ENCODE results near the gene URB1.
"Not testable (repeated sequence)": the region's sequence is repeated elsewhere in the genome, so short reads cannot be mapped to it uniquely, and the experiment has no call there.

Gene URB1

DNA sequence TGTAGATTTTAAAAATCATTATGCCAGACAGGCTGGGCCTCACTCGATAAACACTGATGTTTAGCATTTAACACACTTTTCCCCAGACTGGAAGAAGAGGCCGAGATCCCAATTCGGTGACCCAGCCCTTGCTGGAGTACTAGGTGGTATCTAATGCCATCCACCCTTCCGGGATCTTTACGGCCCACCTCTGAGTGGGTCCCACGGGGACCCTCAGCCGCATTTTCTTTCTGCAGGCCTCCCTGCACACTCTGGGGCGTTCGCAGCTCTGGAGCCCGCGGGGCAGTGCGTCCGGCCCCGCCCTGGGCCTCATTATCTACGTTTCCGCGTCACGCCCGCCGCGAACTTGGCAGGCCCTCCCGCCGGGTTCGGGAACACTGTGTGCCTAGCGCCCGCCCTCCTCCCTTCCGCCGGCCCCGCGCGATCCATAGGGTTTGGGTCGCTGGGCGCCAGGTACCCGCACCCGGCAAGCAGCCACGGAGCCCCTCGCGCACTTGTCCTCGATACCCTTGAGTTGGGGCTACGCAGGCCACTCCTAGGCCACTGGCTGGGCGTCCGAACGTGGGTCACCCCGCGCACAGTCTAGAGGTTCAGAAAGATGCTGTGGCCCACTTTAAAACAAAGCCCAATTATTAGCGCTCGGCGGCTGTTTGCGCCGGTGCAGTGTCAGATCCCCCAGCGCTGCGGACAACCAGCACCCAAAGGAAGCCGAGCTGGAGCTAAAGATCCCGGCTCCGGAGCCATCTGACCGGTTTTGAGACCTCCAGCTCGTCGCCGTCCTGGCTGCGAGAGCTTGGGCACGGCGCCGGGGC is 18.7 kb upstream of the URB1 start:
- DNase-seq: peak in 5 of 6 experiments; percentile 10 to 53 (median 30)

DNA sequence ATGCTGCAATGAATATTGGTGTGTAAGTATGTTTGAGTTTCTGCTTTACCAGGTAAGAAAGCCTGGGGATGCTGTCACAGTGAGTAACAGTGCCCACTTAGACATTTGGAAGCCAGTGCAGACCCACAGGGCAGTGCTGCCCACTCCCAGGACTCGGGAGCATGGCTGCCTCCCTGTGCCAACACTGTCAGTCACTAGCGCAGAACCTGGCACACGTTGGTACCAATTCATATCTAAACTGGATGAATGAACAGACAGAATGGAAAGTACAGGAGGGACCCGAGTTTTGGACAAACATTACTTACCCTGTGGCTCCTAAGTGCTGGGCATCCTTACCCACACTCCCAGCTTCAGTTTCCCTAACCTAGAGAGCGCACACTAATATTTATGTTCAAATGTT is 18.1 kb upstream of the URB1 start:
- DNase-seq: no peak

DNA sequence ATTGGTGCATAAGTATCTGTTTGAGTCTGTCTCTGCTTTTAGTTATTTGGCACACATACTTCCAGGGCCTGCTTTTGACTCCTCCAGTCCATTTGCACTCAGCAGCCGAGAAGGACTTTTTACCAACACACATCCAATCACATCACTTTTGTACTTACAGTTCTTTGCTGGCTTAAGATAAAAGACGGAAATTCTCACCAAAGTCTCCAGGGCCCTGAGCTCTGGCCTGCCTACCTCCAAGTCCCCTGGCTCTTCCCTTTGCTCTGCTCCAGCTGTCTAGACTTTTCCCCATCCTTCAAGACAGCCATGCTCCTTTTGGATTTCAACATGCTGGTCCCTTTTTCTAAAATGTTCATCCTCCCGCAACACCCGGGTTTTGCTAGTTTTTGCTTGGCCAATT is 17.5 kb upstream of the URB1 start:
- DNase-seq: no peak

DNA sequence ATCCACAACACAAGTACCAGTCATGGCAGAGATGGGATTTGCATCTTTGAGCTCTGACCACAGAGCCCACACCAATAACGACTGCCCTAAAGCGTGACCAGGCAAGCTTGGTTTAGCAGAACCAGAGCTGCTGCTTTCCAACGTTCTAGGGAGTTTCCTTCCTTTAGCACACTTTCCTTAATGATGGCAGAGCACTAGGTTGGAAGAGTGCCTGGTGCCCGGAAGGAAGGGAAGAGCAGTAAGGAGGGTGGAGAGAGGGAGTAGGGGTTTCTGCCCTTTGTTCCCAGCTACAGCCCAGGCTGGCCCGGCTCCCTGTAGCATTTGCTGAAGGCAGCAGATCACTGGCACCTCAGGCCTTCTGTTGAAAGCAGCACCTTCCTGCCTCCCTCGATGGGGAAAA is 13.6 kb upstream of the URB1 start:
- no peak for DNase-seq

DNA sequence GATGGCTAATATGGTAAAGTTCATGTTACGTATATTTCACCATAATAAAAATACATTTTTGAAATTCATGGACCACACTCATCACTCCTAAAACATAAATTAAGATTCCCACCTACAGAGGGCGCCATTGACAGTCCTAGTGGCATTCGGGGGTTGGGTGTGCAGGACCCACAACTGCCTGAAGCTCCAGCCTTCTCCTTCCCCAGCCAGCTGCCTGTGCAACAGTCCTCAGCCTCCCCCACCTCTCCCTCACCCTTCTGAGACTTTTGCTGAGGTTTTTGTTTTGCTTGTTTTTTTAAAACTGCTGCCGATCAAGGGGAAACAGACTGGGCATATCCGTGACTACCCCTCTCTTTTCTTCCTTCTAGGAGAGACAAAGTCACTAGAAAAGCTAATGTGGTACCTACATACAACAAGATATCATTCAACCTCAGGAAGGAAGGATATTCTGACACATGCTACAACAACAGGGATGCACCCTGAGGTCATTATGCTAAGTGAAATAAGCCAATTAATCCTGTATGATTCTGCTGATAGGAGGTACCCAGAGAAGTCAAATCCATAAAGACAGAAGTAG is 10.5 kb upstream of the URB1 start:
- DNase-seq: peak; percentile 12 to 52 (median 21)

DNA sequence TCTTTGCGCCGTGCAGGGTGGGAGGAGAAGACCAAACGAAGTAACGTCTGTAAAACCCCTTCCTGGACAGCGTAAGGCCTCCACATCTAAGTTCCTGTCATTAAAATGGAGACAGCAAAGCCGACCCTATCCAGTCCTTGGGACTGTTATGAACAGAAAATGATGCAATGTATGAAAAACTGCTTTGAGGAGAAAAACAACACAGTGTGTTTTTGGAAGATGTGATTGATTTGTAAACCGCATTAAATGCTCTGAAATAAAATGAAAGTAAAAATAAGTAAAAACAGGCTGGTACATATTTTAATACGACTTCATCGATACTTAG is 827 bp upstream of the URB1 start:
- no peak for DNase-seq

GRCh38 chr21:32392299-32392879 is 423 bp downstream of the URB1 start:
- peak in 1 of 6 experiments; percentile 39 for DNase-seq

DNA sequence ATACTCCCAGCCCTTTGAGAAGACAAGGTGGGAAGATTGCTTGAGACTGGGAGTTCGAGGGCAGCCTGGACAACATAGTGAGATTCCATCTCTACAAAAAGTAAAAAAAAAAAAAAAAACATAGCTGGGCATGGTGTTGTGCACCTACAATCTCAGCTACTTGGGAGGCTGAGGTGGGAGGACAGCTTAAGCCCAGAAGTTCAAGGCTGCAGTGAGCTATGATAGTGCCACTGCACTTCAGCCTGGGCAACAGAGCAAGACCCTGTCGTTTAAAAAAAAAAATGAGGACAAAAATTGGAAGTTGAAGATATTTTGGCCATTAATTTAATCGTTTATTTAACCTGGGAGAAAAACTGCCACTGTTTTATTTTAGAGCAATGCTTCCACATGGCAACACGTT is 1.1 kb downstream of the URB1 start:
- DNase-seq: no peak

GRCh38 chr21:32390537-32391224 is 2.1 kb downstream of the URB1 start:
- not testable (repeated sequence) for DNase-seq

GRCh38 chr21:32389337-32390015 is 3.3 kb downstream of the URB1 start:
- no peak for DNase-seq

GRCh38 chr21:32388306-32388705 is 4.5 kb downstream of the URB1 start:
- DNase-seq: no peak

- no peak for DNase-seq
Measured at GRCh38 chr21:32387151-32387550, 5.7 kb downstream of the URB1 start.

- no peak for DNase-seq
Measured at GRCh38 chr21:32386195-32386870, 6.5 kb downstream of the URB1 start.

DNA sequence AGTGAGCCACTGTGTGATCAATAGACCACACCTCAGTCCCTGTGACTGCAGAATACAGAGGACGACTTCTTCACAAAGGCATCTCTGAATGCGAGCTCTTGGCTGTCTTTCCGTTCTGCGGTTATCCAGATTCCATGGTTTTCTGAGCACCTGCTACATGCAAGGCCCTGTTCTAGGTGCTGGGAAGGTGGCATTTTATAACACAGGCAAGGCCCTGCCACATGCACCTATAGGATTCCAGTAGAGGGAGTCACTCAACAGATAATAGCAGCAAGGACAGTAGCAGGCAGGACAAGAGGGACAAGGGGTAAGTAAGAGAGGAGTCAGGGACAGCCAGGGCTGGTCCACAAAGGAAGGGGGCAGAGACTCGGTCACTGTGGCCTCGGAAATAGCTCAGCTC is 9.0 kb downstream of the URB1 start:
- no peak for DNase-seq

DNA sequence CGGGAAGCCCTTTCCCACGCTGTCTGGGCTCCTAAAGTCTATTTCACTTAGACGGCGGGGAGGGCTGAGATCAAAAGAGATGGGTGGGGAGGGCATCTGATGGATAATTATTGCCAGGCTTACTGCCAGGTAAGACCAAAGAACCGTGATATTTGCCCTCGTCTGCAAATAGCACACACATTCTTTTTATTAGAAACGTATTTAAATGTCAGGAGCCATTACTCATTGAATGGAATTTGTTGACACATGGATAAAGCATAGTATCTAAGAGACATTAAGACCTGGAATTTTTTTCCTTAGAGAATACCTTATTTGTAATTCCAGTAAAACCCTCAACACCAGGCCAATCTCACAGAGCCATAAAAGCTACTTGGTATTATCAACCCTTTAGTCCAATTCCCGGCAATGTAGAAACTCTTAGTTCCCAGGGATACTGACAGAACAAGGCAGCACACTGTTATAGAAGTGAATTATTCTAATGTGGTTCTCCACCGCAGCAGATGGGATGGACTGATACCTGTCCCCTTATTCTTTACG is 10.6 kb downstream of the URB1 start:
- no peak for DNase-seq

- no peak for DNase-seq
Measured at GRCh38 chr21:32381571-32381970, 11.2 kb downstream of the URB1 start.

DNA sequence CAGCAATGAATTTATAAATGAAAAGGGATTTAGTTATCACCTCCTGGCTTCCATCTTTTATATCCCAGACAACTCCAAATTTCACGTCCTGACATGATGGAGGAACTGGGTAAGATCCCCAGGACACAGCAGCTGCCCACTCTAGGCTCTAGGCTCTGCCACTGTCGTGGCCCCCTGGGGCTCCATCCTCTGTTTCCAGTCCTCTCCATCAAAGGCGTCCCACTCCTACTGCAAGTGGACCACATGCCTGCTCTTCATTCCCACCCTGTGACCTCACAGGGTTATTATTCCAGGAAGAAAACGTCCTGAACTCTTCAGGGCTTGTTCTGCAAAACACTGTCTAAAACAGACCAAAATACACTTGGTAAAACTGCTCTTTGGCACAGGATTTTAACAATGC is 11.9 kb downstream of the URB1 start:
- no peak for DNase-seq

DNA sequence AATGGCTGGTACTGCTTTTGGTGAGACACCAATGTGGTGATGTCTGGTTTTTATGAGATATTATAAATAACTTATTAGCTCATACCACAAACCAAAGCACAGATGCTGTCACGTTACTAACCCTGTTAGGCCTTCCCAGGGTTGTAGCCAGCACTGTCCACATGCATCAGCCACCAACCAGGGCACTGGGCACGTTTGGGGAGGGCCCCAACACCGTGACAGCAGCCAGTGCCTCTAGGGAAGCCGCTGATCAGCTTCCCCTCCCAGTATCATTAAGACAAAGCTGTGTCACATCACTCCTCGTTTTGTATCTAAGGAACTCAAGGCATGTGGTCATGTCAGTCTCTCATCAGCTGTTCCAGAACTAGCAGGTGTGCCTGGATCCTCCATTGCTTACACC is 13.9 kb downstream of the URB1 start:
- DNase-seq: no peak

GRCh38 chr21:32377991-32378390 is 14.8 kb downstream of the URB1 start:
- DNase-seq: no peak

GRCh38 chr21:32377506-32377905 is 15.3 kb downstream of the URB1 start:
- no peak for DNase-seq

- DNase-seq: no peak
Measured at GRCh38 chr21:32372755-32373154, 20.1 kb downstream of the URB1 start.

DNA sequence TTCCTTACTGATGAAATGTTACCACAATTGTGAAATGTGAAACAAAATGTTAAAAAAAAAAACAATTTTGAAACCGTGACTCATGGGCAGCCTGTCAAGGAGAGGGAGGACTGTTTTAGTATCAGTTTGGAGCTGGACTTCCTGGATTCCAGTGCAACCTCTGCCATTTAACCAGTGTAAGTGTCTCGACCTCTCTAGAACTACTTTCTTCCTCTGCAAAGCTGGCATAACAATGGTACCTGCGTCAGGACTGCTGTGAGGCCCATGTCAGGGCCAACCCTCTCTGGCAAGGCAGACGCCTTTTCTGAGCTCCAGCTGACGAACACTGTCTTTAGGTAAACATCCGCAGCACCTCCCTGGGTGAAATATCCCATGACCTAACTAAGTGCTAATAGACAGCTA is 20.9 kb downstream of the URB1 start:
- DNase-seq: no peak

Measured in stimulated activated naive CD4-positive, alpha-beta T cell (primary cell).